Cardiac fibroblast (primary cell): ENCODE measurements around the gene HHAT.

ENCODE experiments used
- DNase-seq, 2 donors: peaks; one replicate each; pipeline versions ENCODE4 v3.0.0 to v3.0.0-alpha.2; 2010; ENCODE audit warnings: low read depth in 2 of 2
- H3K4me3 ChIP-seq, 2 donors: replicated peaks in 1 of 2; 1 replicate in 1 of 2; 2 replicates in 1 of 2; pipeline ENCODE4 v1.5.1; 2011; ENCODE audit warnings: low read depth in 2 of 2, low read length in 2 of 2, mild to moderate bottlenecking in 2 of 2, moderate library complexity in 1 of 2
- CTCF ChIP-seq: IDR thresholded peaks from one replicate; pipeline ENCODE4 v1.5.1; 2011; ENCODE audit warnings: low read depth, mild to moderate bottlenecking, low read length, inconsistent platforms

Gene HHAT

GRCh38 chr1:210438928-210439841 is 110.5 kb downstream of the HHAT start:
- TF ChIP-seq CTCF: no peak
- H3K4me3 ChIP-seq: no peak overlapping the region
- DNase-seq: peak; percentile 13 to 74

GRCh38 chr1:210440081-210440480 is 111.4 kb downstream of the HHAT start:
- DNase-seq: no peak
- H3K4me3 ChIP-seq: no peak overlapping the region
- no peak for TF ChIP-seq CTCF

GRCh38 chr1:210441028-210441427 is 112.3 kb downstream of the HHAT start:
- DNase-seq: peak in 1 of 2 donors; percentile 7

GRCh38 chr1:210445485-210445884 is 116.8 kb downstream of the HHAT start:
- DNase-seq: no peak
- H3K4me3 ChIP-seq: no peak overlapping the region
- no peak for TF ChIP-seq CTCF

More at GRCh38 chr1:210441028-210441427, 112.3 kb downstream of the HHAT start:
- H3K4me3 ChIP-seq: no peak overlapping the region
- no peak for TF ChIP-seq CTCF

- no peak for DNase-seq
- no peak overlapping the region for H3K4me3 ChIP-seq
- TF ChIP-seq CTCF: no peak
These were observed 117.2 kb downstream of the HHAT start for GRCh38 chr1:210445931-210446330.

- H3K4me3 ChIP-seq: no peak overlapping the region
- DNase-seq: no peak
- TF ChIP-seq CTCF: no peak
These were observed 117.8 kb downstream of the HHAT start for GRCh38 chr1:210446479-210446878.
